ENCODE measurements around the gene XYLT1.
"Not testable (repeated sequence)": the region's sequence is repeated elsewhere in the genome, so short reads cannot be mapped to it uniquely, and the experiment has no call there.

XYLT1 gene

GRCh38 chr16:17483351-17483750 lies 12.6 kb upstream of the XYLT1 start:
- DNase-seq (ENCODE audit: low read depth): no peak

GRCh38 chr16:17482341-17482740 lies 11.6 kb upstream of the XYLT1 start:
- not testable (repeated sequence) for DNase-seq (ENCODE audit: low read depth)

- DNase-seq (ENCODE audit: low read depth): no peak
These were observed 11.0 kb upstream of the XYLT1 start for GRCh38 chr16:17481736-17482135.

GRCh38 chr16:17477260-17477545 lies 6.4 kb upstream of the XYLT1 start:
- DNase-seq (ENCODE audit: low read depth): not testable (repeated sequence)

GRCh38 chr16:17476414-17477259 lies 5.9 kb upstream of the XYLT1 start:
- no peak for DNase-seq (ENCODE audit: low read depth)

- DNase-seq (ENCODE audit: low read depth): no peak
These were observed 4.3 kb upstream of the XYLT1 start for GRCh38 chr16:17475104-17475503.

- DNase-seq (ENCODE audit: low read depth): no peak
These were observed 3.8 kb upstream of the XYLT1 start for GRCh38 chr16:17474572-17474971.

GRCh38 chr16:17474037-17474436 lies 3.3 kb upstream of the XYLT1 start:
- no peak for DNase-seq (ENCODE audit: low read depth)

GRCh38 chr16:17471719-17472461 lies 1.1 kb upstream of the XYLT1 start:
- DNase-seq (ENCODE audit: low read depth): no peak

- no peak for DNase-seq (ENCODE audit: low read depth)
These were observed 415 bp downstream of the XYLT1 start for GRCh38 chr16:17470182-17470907.

- no peak for DNase-seq (ENCODE audit: low read depth)
These were observed 999 bp downstream of the XYLT1 start for GRCh38 chr16:17469741-17470181.

- DNase-seq (ENCODE audit: low read depth): no peak
These were observed 1.6 kb downstream of the XYLT1 start for GRCh38 chr16:17469011-17469740.

- DNase-seq (ENCODE audit: low read depth): no peak
These were observed 2.1 kb downstream of the XYLT1 start for GRCh38 chr16:17468611-17469010.

- no peak for DNase-seq (ENCODE audit: low read depth)
These were observed 2.7 kb downstream of the XYLT1 start for GRCh38 chr16:17467923-17468540.

- DNase-seq (ENCODE audit: low read depth): no peak
These were observed 3.9 kb downstream of the XYLT1 start for GRCh38 chr16:17466876-17467275.

- DNase-seq (ENCODE audit: low read depth): no peak
These were observed 5.3 kb downstream of the XYLT1 start for GRCh38 chr16:17465460-17465859.

GRCh38 chr16:17463335-17463734 lies 7.4 kb downstream of the XYLT1 start:
- DNase-seq (ENCODE audit: low read depth): no peak

GRCh38 chr16:17461951-17462729 lies 8.6 kb downstream of the XYLT1 start:
- no peak for DNase-seq (ENCODE audit: low read depth)

- no peak for DNase-seq (ENCODE audit: low read depth)
These were observed 9.9 kb downstream of the XYLT1 start for GRCh38 chr16:17460890-17461289.

- no peak for DNase-seq (ENCODE audit: low read depth)
These were observed 10.7 kb downstream of the XYLT1 start for GRCh38 chr16:17459903-17460521.

Measured in stimulated activated CD8-positive, alpha-beta memory T cell treated with anti-CD3 and anti-CD28 coated beads, Interleukin-15, amount 100 ng/mL, for 24 hours (primary cell).